Esophagus muscularis mucosa (tissue), 4 donors: ENCODE measurements around the gene CLEC1A. TPM values are rescaled to one million over a fixed set of nuclear protein-coding genes. Genes with fewer than 3 reads are reported as not detected.

Experiments used
- DNase-seq: peaks from one replicate; pipeline ENCODE4 v3.0.0-alpha.2; 2017; ENCODE audit errors: extremely low spot score
- H3K27ac ChIP-seq, 4 donors: fragments of 200-600 bp; sonication (generic); replicated peaks in 1 of 4; 1 replicate in 3 of 4; 2 replicates in 1 of 4; pipeline ENCODE4 v1.5.1; 2016 to 2019; ENCODE audit warnings: mild to moderate bottlenecking in 1 of 4
- H3K27me3 ChIP-seq, 4 donors: fragments of 200-600 bp; sonication (generic); one replicate each; pipeline versions ENCODE4 v1.5.1 to v1.6.0; 2016 to 2019
- H3K36me3 ChIP-seq, 4 donors: fragments of 200-600 bp; sonication (generic); one replicate each; pipeline ENCODE4 v1.5.1; 2016 to 2019
- H3K4me1 ChIP-seq, 4 donors: fragments of 200-600 bp; sonication (generic); one replicate each; pipeline ENCODE4 v1.5.1; 2016 to 2019
- H3K4me3 ChIP-seq, 4 donors: fragments of 200-600 bp; sonication (generic); 1 replicate in 2 of 4; 2 replicates in 2 of 4; pipeline ENCODE4 v1.5.1; 2016 to 2019; ENCODE audit warnings: mild to moderate bottlenecking in 4 of 4, moderate library complexity in 1 of 4
- H3K9me3 ChIP-seq, 4 donors: fragments of 200-600 bp; sonication (generic); 1 replicate in 3 of 4; 2 replicates in 1 of 4; pipeline ENCODE4 v1.5.1; 2016 to 2019
- CTCF ChIP-seq, 3 experiments: fragments of 200-600 bp in 2 of 3; fragments of 450-650 bp in 1 of 3; sonication (generic) in 2 of 3; IDR thresholded peaks; one replicate each; pipeline ENCODE4 v1.5.1; 2017 to 2019; ENCODE audit warnings: antibody characterized with exemption in 3 of 3, mild to moderate bottlenecking in 2 of 3, moderate library complexity in 1 of 3
- EP300 ChIP-seq: sonication (generic); formaldehyde crosslinking; IDR thresholded peaks from one replicate; pipeline ENCODE4 v1.6.1; 2017; ENCODE audit warnings: antibody characterized with exemption
- POLR2A ChIP-seq: fragments of 450-650 bp; IDR thresholded peaks from one replicate; pipeline ENCODE4 v1.6.1; 2017; ENCODE audit warnings: antibody characterized with exemption, moderate library complexity, mild to moderate bottlenecking, low read depth
- POLR2AphosphoS5 ChIP-seq, 2 donors: sonication (generic); formaldehyde crosslinking; IDR thresholded peaks; one replicate each; pipeline ENCODE4 v1.6.1; 2017; ENCODE audit warnings: antibody characterized with exemption in 2 of 2
- WGBS: methylation state at CpG from one replicate; pipeline ENCODE4 v1.1.5; 2018; 5-methylcytosine and 5-hydroxymethylcytosine counted together
- intact Hi-C: fragments of 100-400 bp; cut with DNase I; formaldehyde crosslinking; loops from one replicate; pipeline ENCODE4 v1.15.1; 2023
- total RNA-seq, 4 donors: library from RNA; depleted of rRNA; stranded (reverse); fragments of >200 nt; gene quantifications; one replicate each; pipeline versions ENCODE4 v1.1.0 to v1.2.1, GENCODE V29; 2016

CLEC1A gene
- total RNA-seq, 4 donors from 2014 or later, result 1.7 to 8.3 (median 4.7) TPM

- peaks cover 0 to 2% (median 0%) of the 10 kb centered on the region in 4 donors for H3K9me3 ChIP-seq
- no peak overlapping the region for H3K27ac ChIP-seq
- WGBS, result 67% methylated on average over 8 of the region's 8 CpGs
- H3K4me1 ChIP-seq, result peaks cover 0 to 20% (median 9%) of the 10 kb centered on the region in 4 donors
- TF ChIP-seq POLR2AphosphoS5 (IDR thresholded peaks at IDR 0.05) (no peak), EP300 (no peak), POLR2A (no peak), CTCF (IDR thresholded peaks at IDR 0.05) (no peak)
- DNase-seq, result no peak
- H3K4me3 ChIP-seq, result no peak overlapping the region
- no peaks in the 10 kb centered on the region for H3K27me3 ChIP-seq
- intact Hi-C loops, result no loop called here
- no peaks in the 10 kb centered on the region for H3K36me3 ChIP-seq
Observed at GRCh38 chr12:10088955-10089900, 9.6 kb downstream of the CLEC1A start.

- Histone ChIP-seq H3K36me3 (no peaks in the 10 kb centered on the region), H3K9me3 (peaks cover 0 to 7% (median 2%) of the 10 kb centered on the region in 4 donors), H3K27ac (no peak overlapping the region), H3K4me1 (peaks cover 0 to 13% (median 3%) of the 10 kb centered on the region in 4 donors), H3K27me3 (no peaks in the 10 kb centered on the region), H3K4me3 (no peak overlapping the region)
- intact Hi-C loops, result no loop called here
- DNase-seq, result no peak
- TF ChIP-seq CTCF (IDR thresholded peaks at IDR 0.05), result no peak
- TF ChIP-seq POLR2AphosphoS5 (IDR thresholded peaks at IDR 0.05), result no peak
Observed at GRCh38 chr12:10088031-10088430, 10.8 kb downstream of the CLEC1A start.

- Histone ChIP-seq H3K27me3 (no peaks in the 10 kb centered on the region), H3K4me1 (peaks cover 0 to 4% (median 0%) of the 10 kb centered on the region in 4 donors), H3K27ac (no peak overlapping the region), H3K4me3 (no peak overlapping the region), H3K36me3 (no peaks in the 10 kb centered on the region), H3K9me3 (peaks cover 0 to 7% (median 2%) of the 10 kb centered on the region in 4 donors)
- no peak for DNase-seq
- WGBS, result 78% methylated on average over 3 of the region's 3 CpGs
- TF ChIP-seq POLR2AphosphoS5 (IDR thresholded peaks at IDR 0.05), result no peak
- intact Hi-C loops, result no loop called here
Observed at GRCh38 chr12:10086387-10086786, 12.4 kb downstream of the CLEC1A start.

GRCh38 chr12:10084733-10085132, 14.1 kb downstream of the CLEC1A start:
- Histone ChIP-seq H3K4me3 (no peak overlapping the region), H3K27ac (no peak overlapping the region), H3K27me3 (no peaks in the 10 kb centered on the region), H3K4me1 (no peaks in the 10 kb centered on the region), H3K9me3 (peaks cover 0 to 7% (median 2%) of the 10 kb centered on the region in 4 donors), H3K36me3 (no peaks in the 10 kb centered on the region)
- TF ChIP-seq POLR2AphosphoS5 (IDR thresholded peaks at IDR 0.05), result no peak
- DNase-seq, result no peak
- intact Hi-C loops, result no loop called here
- WGBS, result 98% methylated on average over 6 of the region's 6 CpGs

- Histone ChIP-seq H3K9me3 (peaks cover 0 to 7% (median 2%) of the 10 kb centered on the region in 4 donors), H3K27me3 (no peaks in the 10 kb centered on the region), H3K27ac (no peak overlapping the region), H3K4me3 (no peak overlapping the region), H3K4me1 (no peaks in the 10 kb centered on the region), H3K36me3 (no peaks in the 10 kb centered on the region)
- DNase-seq, result no peak
- 75% methylated on average over 5 of the region's 5 CpGs for WGBS
- intact Hi-C loops, result no loop called here
- TF ChIP-seq EP300 (no peak), POLR2AphosphoS5 (IDR thresholded peaks at IDR 0.05) (no peak), CTCF (IDR thresholded peaks at IDR 0.05) (no peak), POLR2A (no peak)
Observed at GRCh38 chr12:10082117-10082874, 16.5 kb downstream of the CLEC1A start.
